SU-DHL-6 (cell line): ENCODE measurements around the gene EXPH5.
"Not testable (repeated sequence)": the region's sequence is repeated elsewhere in the genome, so short reads cannot be mapped to it uniquely, and the experiment has no call there.

Experiments used
- H2AFZ ChIP-seq: fragments of 200-600 bp; sonication (generic); 2 replicates; pipeline ENCODE4 v1.6.1; 2014; ENCODE audit warnings: low read depth, mild to moderate bottlenecking, moderate library complexity, mixed read lengths, antibody characterized with exemption, low read length; ENCODE audit not compliant: severe bottlenecking
- H3F3A ChIP-seq: fragments of 200-600 bp; shearing (Covaris generic); 2 replicates; pipeline ENCODE4 v1.6.0; 2016; ENCODE audit warnings: antibody characterized with exemption, mild to moderate bottlenecking; ENCODE audit not compliant: insufficient read depth
- H3K27ac ChIP-seq: fragments of 200-600 bp; sonication (generic); 2 replicates; pipeline ENCODE4 v1.5.1; 2016; ENCODE audit warnings: low read depth, mild to moderate bottlenecking, low read length, moderate library complexity, mixed read lengths
- H3K27me3 ChIP-seq: fragments of 200-600 bp; sonication (generic), shearing (Covaris generic); 2 replicates; pipeline ENCODE4 v1.6.0; 2014; ENCODE audit warnings: mild to moderate bottlenecking, low read length
- H3K36me3 ChIP-seq: fragments of 200-600 bp; sonication (generic); 2 replicates; pipeline ENCODE4 v1.6.1; 2014; ENCODE audit warnings: mild to moderate bottlenecking, low read length, mixed read lengths
- H3K4me2 ChIP-seq: fragments of 300-600, 200-600 bp; shearing (Covaris generic), sonication (generic); 2 replicates; pipeline ENCODE4 v1.6.0; 2014; ENCODE audit warnings: low read length, low read depth, mild to moderate bottlenecking; ENCODE audit not compliant: poor library complexity, severe bottlenecking
- H3K4me3 ChIP-seq: fragments of 200-600 bp; sonication (generic); 2 replicates; pipeline ENCODE4 v1.5.1; 2014; ENCODE audit warnings: antibody characterized with exemption, low read length, mild to moderate bottlenecking, mixed read lengths; ENCODE audit not compliant: insufficient read depth, poor library complexity, severe bottlenecking
- H3K79me2 ChIP-seq: fragments of 200-600 bp; sonication (generic); 2 replicates; pipeline ENCODE4 v1.6.1; 2014; ENCODE audit warnings: mild to moderate bottlenecking, low read length, moderate library complexity; ENCODE audit not compliant: insufficient read depth
- H3K9ac ChIP-seq: fragments of 200-600 bp; sonication (generic); 2 replicates; pipeline ENCODE4 v1.7.0; 2014; ENCODE audit warnings: mild to moderate bottlenecking, low read length
- H3K9me2 ChIP-seq: fragments of 200-600 bp; sonication (generic); replicated peaks from 2 replicates; pipeline ENCODE4 v1.6.1; 2014; ENCODE audit warnings: low read length; ENCODE audit not compliant: insufficient read depth
- H3K9me3 ChIP-seq: fragments of 200-600 bp; sonication (generic); 2 replicates; pipeline ENCODE4 v1.6.1; 2014; ENCODE audit warnings: low read length, mixed read lengths; ENCODE audit not compliant: insufficient read depth
- H4K20me1 ChIP-seq: fragments of 200-600 bp; sonication (generic); 2 replicates; pipeline ENCODE4 v1.6.1; 2014; ENCODE audit warnings: low read depth, mild to moderate bottlenecking, antibody characterized with exemption, low read length, moderate library complexity, mixed read lengths
- CTCF ChIP-seq: fragments of 200-600 bp; sonication (generic); IDR thresholded peaks from one replicate; pipeline ENCODE4 v1.5.1; 2017; ENCODE audit warnings: antibody characterized with exemption, mild to moderate bottlenecking, low read length, moderate library complexity; ENCODE audit not compliant: insufficient read depth, poor library complexity, severe bottlenecking
- EZH2phosphoT487 ChIP-seq: fragments of 200-600 bp; sonication (generic), shearing (Covaris generic); conservative IDR thresholded peaks from 2 replicates; pipeline ENCODE4 v1.6.1; 2018; ENCODE audit warnings: mild to moderate bottlenecking, antibody characterized with exemption, low read length, moderate library complexity, mixed read lengths

EXPH5 gene

GRCh38 chr11:108606495-108607160 lies 13.1 kb upstream of the EXPH5 start:
- Histone ChIP-seq H3K9ac (no peak overlapping the region), H3K4me3 (no peak overlapping the region), H3K27ac (no peak overlapping the region), H3K9me3 (no peaks in the 10 kb centered on the region), H4K20me1 (no peaks in the 10 kb centered on the region), H2AFZ (no peak overlapping the region), H3K4me2 (no peak overlapping the region), H3K27me3 (no peaks in the 10 kb centered on the region), H3K36me3 (no peaks in the 10 kb centered on the region), H3K9me2 (no peaks in the 10 kb centered on the region), H3K79me2 (no peaks in the 10 kb centered on the region), H3F3A (no peaks in the 10 kb centered on the region)
- TF ChIP-seq EZH2phosphoT487 (no peak), CTCF (no peak)

GRCh38 chr11:108606070-108606469 lies 12.5 kb upstream of the EXPH5 start:
- Histone ChIP-seq H3F3A (no peaks in the 10 kb centered on the region), H4K20me1 (no peaks in the 10 kb centered on the region), H3K36me3 (no peaks in the 10 kb centered on the region), H2AFZ (no peak overlapping the region), H3K9ac (no peak overlapping the region), H3K27me3 (no peaks in the 10 kb centered on the region), H3K79me2 (no peaks in the 10 kb centered on the region), H3K9me3 (no peaks in the 10 kb centered on the region), H3K27ac (no peak overlapping the region), H3K9me2 (no peaks in the 10 kb centered on the region), H3K4me2 (no peak overlapping the region), H3K4me3 (no peak overlapping the region)
- TF ChIP-seq CTCF (no peak), EZH2phosphoT487 (no peak)

GRCh38 chr11:108602818-108603217 lies 9.2 kb upstream of the EXPH5 start:
- not testable (repeated sequence) for H3K4me2 ChIP-seq

GRCh38 chr11:108601150-108601549 lies 7.6 kb upstream of the EXPH5 start:
- Histone ChIP-seq H2AFZ (no peak overlapping the region), H3K36me3 (no peaks in the 10 kb centered on the region), H3K9me2 (no peaks in the 10 kb centered on the region), H3K4me3 (no peak overlapping the region), H4K20me1 (no peaks in the 10 kb centered on the region), H3F3A (no peaks in the 10 kb centered on the region), H3K9ac (no peak overlapping the region), H3K4me2 (no peak overlapping the region), H3K79me2 (no peaks in the 10 kb centered on the region), H3K27ac (no peak overlapping the region), H3K9me3 (no peaks in the 10 kb centered on the region), H3K27me3 (no peaks in the 10 kb centered on the region)
- TF ChIP-seq EZH2phosphoT487 (no peak), CTCF (no peak)

More at GRCh38 chr11:108602818-108603217, 9.2 kb upstream of the EXPH5 start:
- not testable (repeated sequence) for H3K9me3 ChIP-seq, H3K9ac ChIP-seq, H4K20me1 ChIP-seq, H3K4me3 ChIP-seq, H3K79me2 ChIP-seq, H3K27ac ChIP-seq, H3F3A ChIP-seq, H3K36me3 ChIP-seq, H2AFZ ChIP-seq, H3K27me3 ChIP-seq, H3K9me2 ChIP-seq
